A673 (cell line): ENCODE measurements around the gene SMARCC1. TPM values are rescaled to one million over a fixed set of nuclear protein-coding genes. Genes with fewer than 3 reads are reported as not detected.
A peak's percentile ranks its signal among the peaks of the same experiment; 100 is the strongest.

Experiments used
- BruUV-seq: library from RNA; stranded (reverse); fragments of 400-500 nt; replicated peaks from 2 replicates; lab custom pipeline; 2021; lab: Mats Ljungman, UMichigan
- CTCF ChIA-PET: fragments of 300-600 bp; sonication (Branson Sonifier 250); formaldehyde crosslinking; loops from one replicate; lab custom pipeline; 2022; ENCODE audit warnings: antibody characterized with exemption; lab: Charles Lee
- POLR2A ChIA-PET: fragments of 300-600 bp; sonication (Branson Sonifier 250); formaldehyde crosslinking; loops from one replicate; lab custom pipeline; 2022; ENCODE audit warnings: antibody characterized with exemption; ENCODE audit not compliant: low non-redundant PET; lab: Charles Lee
- DNase-seq: peaks from one replicate; pipeline ENCODE4 v3.0.0-alpha.2; 2015; ENCODE audit warnings: low spot score
- H3K27ac ChIP-seq: fragments of 200-600 bp; sonication (generic); 2 replicates; pipeline ENCODE4 v1.5.1; 2016; ENCODE audit warnings: mixed run types, low read depth, mild to moderate bottlenecking, mixed read lengths, antibody characterized with exemption, low read length; ENCODE audit not compliant: poor library complexity, severe bottlenecking
- H3K27me3 ChIP-seq: fragments of 200-600 bp; sonication (generic); replicated peaks from 2 replicates; pipeline ENCODE4 v1.6.1; 2017; ENCODE audit warnings: mixed run types, low read depth, mild to moderate bottlenecking, mixed read lengths, antibody characterized with exemption, low read length; ENCODE audit not compliant: insufficient read depth, poor library complexity
- H3K36me3 ChIP-seq: fragments of 200-600 bp; sonication (generic); 2 replicates; pipeline ENCODE4 v1.6.1; 2016; ENCODE audit warnings: mixed run types, mild to moderate bottlenecking, mixed read lengths, antibody characterized with exemption, low read length; ENCODE audit not compliant: insufficient read depth, poor library complexity, severe bottlenecking
- H3K4me1 ChIP-seq: fragments of 200-600 bp; sonication (generic); 2 replicates; pipeline ENCODE4 v1.6.1; 2017; ENCODE audit warnings: mixed run types, mild to moderate bottlenecking, mixed read lengths, antibody characterized with exemption, low read length; ENCODE audit not compliant: insufficient read depth, poor library complexity, severe bottlenecking
- H3K4me3 ChIP-seq: fragments of 200-600 bp; sonication (generic); 2 replicates; pipeline ENCODE4 v1.5.1; 2016; ENCODE audit warnings: low read depth, mixed run types, mild to moderate bottlenecking, mixed read lengths, low read length; ENCODE audit not compliant: poor library complexity, severe bottlenecking
- H3K9me3 ChIP-seq: fragments of 200-600 bp; sonication (generic); 2 replicates; pipeline ENCODE4 v1.6.1; 2016; ENCODE audit warnings: mixed run types, low read depth, mild to moderate bottlenecking, mixed read lengths, antibody characterized with exemption, low read length; ENCODE audit not compliant: poor library complexity, severe bottlenecking
- EZH2 ChIP-seq: fragments of 200-600 bp; sonication (generic); IDR thresholded peaks from 2 replicates; pipeline ENCODE4 v1.6.1; 2017; ENCODE audit warnings: borderline replicate concordance, low read depth, mild to moderate bottlenecking, mixed read lengths, antibody characterized with exemption, low read length; ENCODE audit not compliant: poor library complexity, severe bottlenecking
- intact Hi-C: fragments of 100-400 bp; cut with micrococcal nuclease; formaldehyde crosslinking; loops from one replicate; pipeline ENCODE4 v1.10.0; 2022; ENCODE audit not compliant: unreplicated experiment
- total RNA-seq: library from RNA; stranded (reverse); gene quantifications from 2 replicates; pipeline ENCODE4 v1.2.3, GENCODE V29; 2021
- TF ChIP-seq, protein P1 (sequence below): fragments of 300-800, 200-600 bp; sonication (generic); conservative IDR thresholded peaks from 2 replicates; pipeline ENCODE4 v1.5.1; 2017; ENCODE audit warnings: low read depth, mild to moderate bottlenecking, antibody characterized with exemption, low read length, moderate library complexity, mixed read lengths

The SMARCC1 gene
- total RNA-seq, 1 experiment from 2014 or later: 126 TPM

DNA sequence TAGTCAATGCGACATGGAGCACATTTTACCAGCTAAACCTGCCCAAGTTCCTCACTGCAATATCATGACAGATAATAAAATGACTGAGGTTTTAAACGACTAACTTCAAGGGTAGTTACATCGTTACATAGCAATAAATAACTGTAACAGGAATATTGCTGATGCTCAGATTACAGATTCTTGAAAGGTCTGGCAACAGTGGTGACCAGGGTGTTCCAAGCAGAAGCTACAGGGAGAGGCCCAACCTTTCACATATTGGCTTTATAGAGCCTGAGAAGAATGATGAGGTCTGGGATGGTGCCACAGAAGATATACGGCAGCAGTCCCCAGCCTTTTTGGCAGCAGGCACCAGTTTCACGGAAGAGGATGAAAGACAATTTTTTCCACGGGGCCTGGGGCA lies 151.9 kb downstream of the SMARCC1 start:
- intact Hi-C loops: no loop called here
- ChIA-PET POLR2A (no interaction called here), CTCF (no interaction called here)
- DNase-seq: no peak
- BruUV-seq: no TSS peak
- H3K36me3 ChIP-seq: peaks cover 70% of the 10 kb centered on the region
- H3K9me3 ChIP-seq: no peaks in the 10 kb centered on the region
- no peaks in the 10 kb centered on the region for H3K27me3 ChIP-seq
- H3K4me1 ChIP-seq: peaks cover 4% of the 10 kb centered on the region
- TF ChIP-seq, protein P1, sequence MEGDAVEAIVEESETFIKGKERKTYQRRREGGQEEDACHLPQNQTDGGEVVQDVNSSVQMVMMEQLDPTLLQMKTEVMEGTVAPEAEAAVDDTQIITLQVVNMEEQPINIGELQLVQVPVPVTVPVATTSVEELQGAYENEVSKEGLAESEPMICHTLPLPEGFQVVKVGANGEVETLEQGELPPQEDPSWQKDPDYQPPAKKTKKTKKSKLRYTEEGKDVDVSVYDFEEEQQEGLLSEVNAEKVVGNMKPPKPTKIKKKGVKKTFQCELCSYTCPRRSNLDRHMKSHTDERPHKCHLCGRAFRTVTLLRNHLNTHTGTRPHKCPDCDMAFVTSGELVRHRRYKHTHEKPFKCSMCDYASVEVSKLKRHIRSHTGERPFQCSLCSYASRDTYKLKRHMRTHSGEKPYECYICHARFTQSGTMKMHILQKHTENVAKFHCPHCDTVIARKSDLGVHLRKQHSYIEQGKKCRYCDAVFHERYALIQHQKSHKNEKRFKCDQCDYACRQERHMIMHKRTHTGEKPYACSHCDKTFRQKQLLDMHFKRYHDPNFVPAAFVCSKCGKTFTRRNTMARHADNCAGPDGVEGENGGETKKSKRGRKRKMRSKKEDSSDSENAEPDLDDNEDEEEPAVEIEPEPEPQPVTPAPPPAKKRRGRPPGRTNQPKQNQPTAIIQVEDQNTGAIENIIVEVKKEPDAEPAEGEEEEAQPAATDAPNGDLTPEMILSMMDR: no peak
- TF ChIP-seq EZH2: no peak
- H3K27ac ChIP-seq: peak overlapping the region; percentile 10
- H3K4me3 ChIP-seq: no peak overlapping the region

DNA sequence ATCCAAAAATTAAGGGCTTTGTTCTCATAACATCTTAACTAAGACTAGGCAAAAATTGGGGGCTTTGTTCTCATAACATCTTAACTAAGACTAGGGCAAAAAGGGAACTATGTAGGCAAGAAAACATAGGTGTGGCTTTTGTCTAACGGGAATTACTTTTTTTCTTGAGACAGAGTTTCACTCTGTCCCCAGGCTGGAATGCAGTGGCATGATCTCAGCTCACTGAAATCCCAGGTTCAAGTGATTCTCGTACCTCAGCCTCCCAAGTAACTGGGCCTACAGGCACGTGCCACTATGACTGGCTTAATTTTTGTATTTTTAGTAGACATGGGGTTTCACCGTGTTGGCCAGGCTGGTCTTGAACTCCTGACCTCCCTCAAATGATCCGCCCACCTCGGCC lies 153.3 kb downstream of the SMARCC1 start:
- TF ChIP-seq EZH2: no peak
- TF ChIP-seq, protein P1: no peak
- no peak for DNase-seq
- ChIA-PET POLR2A (no interaction called here), CTCF (no interaction called here)
- intact Hi-C loops: no loop called here
- no peak overlapping the region for H3K27ac ChIP-seq
- no peaks in the 10 kb centered on the region for H3K4me1 ChIP-seq
- no peaks in the 10 kb centered on the region for H3K27me3 ChIP-seq
- H3K36me3 ChIP-seq: peaks cover 72% of the 10 kb centered on the region
- H3K9me3 ChIP-seq: no peaks in the 10 kb centered on the region
- no peak overlapping the region for H3K4me3 ChIP-seq
- BruUV-seq: no TSS peak

DNA sequence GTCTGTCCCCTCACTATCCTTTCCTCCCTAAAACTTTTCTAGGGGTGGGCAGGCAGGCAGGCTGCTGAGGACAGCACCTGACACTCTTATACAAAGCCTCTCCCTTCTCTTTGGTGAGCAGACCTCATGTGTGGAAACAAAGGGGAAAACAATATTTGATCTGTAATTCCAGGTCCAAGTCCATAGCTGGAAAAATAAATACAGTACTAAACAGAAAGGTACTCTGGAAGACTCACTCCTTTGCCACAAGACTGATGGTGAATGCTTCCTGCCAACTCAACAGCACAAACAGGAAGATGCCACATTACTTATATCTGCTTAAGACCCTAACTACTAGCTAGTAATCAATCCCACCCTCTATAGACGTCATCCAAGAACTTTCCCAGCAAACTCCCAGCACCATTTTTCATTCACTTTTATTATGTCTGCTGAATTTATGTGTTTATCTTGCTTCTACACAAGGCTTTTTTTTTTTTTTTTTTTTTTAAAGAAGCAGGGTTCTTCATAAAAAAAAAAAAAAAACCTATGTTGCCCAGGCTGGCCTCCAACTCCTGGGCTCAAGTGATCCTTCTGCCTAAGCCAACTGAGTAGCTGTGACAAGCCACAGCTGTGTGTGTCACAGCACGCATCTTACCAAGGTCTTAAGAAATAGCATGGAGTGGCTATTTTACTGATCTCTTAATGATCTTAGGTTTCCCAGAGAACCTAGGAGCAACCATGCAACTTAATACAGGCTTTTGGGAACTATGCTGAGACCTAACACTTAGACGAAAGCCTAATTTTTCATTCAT lies 158.8 kb downstream of the SMARCC1 start:
- Histone ChIP-seq H3K27me3 (no peaks in the 10 kb centered on the region), H3K9me3 (no peaks in the 10 kb centered on the region), H3K27ac (no peak overlapping the region), H3K4me3 (no peak overlapping the region), H3K4me1 (peaks cover 10% of the 10 kb centered on the region), H3K36me3 (peaks cover 74% of the 10 kb centered on the region)
- intact Hi-C loops: no loop called here
- no peak for DNase-seq
- ChIA-PET POLR2A (no interaction called here), CTCF (no interaction called here)
- TF ChIP-seq EZH2: no peak
- TF ChIP-seq, protein P1: no peak
- BruUV-seq: no TSS peak
